K562 (cell line): Measurements from ENCODE around the gene CDK14. TPM values are rescaled to one million over a fixed set of nuclear protein-coding genes. Genes with fewer than 3 reads are reported as not detected.

Experiments used
- ATAC-seq: fragments of 200-7000 bp; cut with Tn5 transposase; 3 replicates; pipeline ENCODE4 v1.9.1; 2020; ENCODE audit warnings: moderate library complexity
- BruUV-seq: library from RNA; stranded (reverse); fragments of 400-500 nt; replicated peaks from 2 replicates; lab custom pipeline; 2021; lab: Mats Ljungman, UMichigan
- CTCF ChIA-PET: fragments of 300-600 bp; formaldehyde crosslinking; extraction: SDS; loops from one replicate; lab custom pipeline; 2021; ENCODE audit warnings: low intra/inter-chr PET ratio; lab: Yijun Ruan, JAX
- POLR2A ChIA-PET: fragments of 300-600, 350-650 bp; sonication (Branson Sonifier 250); formaldehyde crosslinking; extraction: SDS; loops from one replicate; lab custom pipeline; 2021; ENCODE audit warnings: antibody characterized with exemption, inconsistent platforms; lab: Yijun Ruan, JAX
- DNase-seq, 4 experiments: peaks; one replicate each; pipeline versions ENCODE4 v3.0.0 to v3.0.0-alpha.2; 2011 to 2018; ENCODE audit warnings: low spot score in 3 of 4, mixed read lengths in 3 of 4; ENCODE audit errors: extremely low read depth in 1 of 4
- FAIRE-seq: peaks from 2 replicates; lab custom pipeline; 2011; peaks lifted over from hg19 to GRCh38; lab: Jason Lieb, UNC
- H2AFZ ChIP-seq: 2 replicates; pipeline ENCODE4 v1.6.0; 2011; ENCODE audit warnings: low read depth, low read length, control low read depth, inconsistent platforms
- H3K27ac ChIP-seq: fragments of 200-600 bp; 3 replicates; pipeline ENCODE4 v1.8.0; 2011; ENCODE audit warnings: low read depth, mild to moderate bottlenecking, control low read depth, inconsistent platforms, low read length, moderate library complexity, mixed read lengths; ENCODE audit errors: extremely low read depth
- H3K27me3 ChIP-seq, 2 experiments: fragments of 300-600 bp in 1 of 2; 2 replicates in 1 of 2; 3 replicates in 1 of 2; pipeline versions ENCODE4 v1.6.0 to v1.8.0; 2011; ENCODE audit warnings: inconsistent platforms in 2 of 2, low read length in 2 of 2, mild to moderate bottlenecking in 1 of 2, mixed read lengths in 1 of 2, moderate library complexity in 1 of 2; ENCODE audit not compliant: control insufficient read depth in 2 of 2, insufficient read depth in 2 of 2
- H3K36me3 ChIP-seq: fragments of 300-600 bp; 3 replicates; pipeline ENCODE4 v1.8.0; 2011; ENCODE audit warnings: mild to moderate bottlenecking, low read length, inconsistent platforms; ENCODE audit not compliant: control insufficient read depth, insufficient read depth
- H3K4me1 ChIP-seq, 2 experiments: fragments of 200-600 bp in 1 of 2; replicated peaks in 1 of 2; 2 replicates in 1 of 2; 3 replicates in 1 of 2; pipeline versions ENCODE4 v1.5.1 to v1.8.0; 2011; ENCODE audit warnings: inconsistent platforms in 2 of 2, low read length in 2 of 2, mild to moderate bottlenecking in 1 of 2, mixed read lengths in 1 of 2, moderate library complexity in 1 of 2; ENCODE audit not compliant: control insufficient read depth in 2 of 2, insufficient read depth in 2 of 2
- H3K4me2 ChIP-seq: 2 replicates; pipeline ENCODE4 v1.6.1; 2011; ENCODE audit warnings: low read length, control low read depth, inconsistent platforms, mixed read lengths; ENCODE audit not compliant: insufficient read depth
- H3K4me3 ChIP-seq: fragments of 200-600 bp; sonication (generic), shearing (Covaris generic); 2 replicates; pipeline ENCODE4 v1.5.1; 2016; ENCODE audit warnings: control low read depth, inconsistent platforms
- H3K79me2 ChIP-seq: fragments of 200-600 bp; 3 replicates; pipeline ENCODE4 v1.8.0; 2011; ENCODE audit warnings: low read length, inconsistent platforms; ENCODE audit not compliant: control insufficient read depth, insufficient read depth
- H3K9ac ChIP-seq, 2 experiments: 2 replicates each; pipeline versions ENCODE4 v1.6.0 to v1.6.1; 2011; ENCODE audit warnings: low read depth in 2 of 2, low read length in 2 of 2, control low read depth in 1 of 2, inconsistent platforms in 1 of 2, mild to moderate bottlenecking in 1 of 2, mixed read lengths in 1 of 2; ENCODE audit not compliant: insufficient read depth in 1 of 2
- H3K9me1 ChIP-seq: one replicate; pipeline ENCODE4 v1.6.0; 2011; ENCODE audit warnings: inconsistent platforms, mild to moderate bottlenecking, low read length, moderate library complexity; ENCODE audit not compliant: control insufficient read depth, insufficient read depth
- H3K9me3 ChIP-seq: replicated peaks from 2 replicates; pipeline ENCODE4 v1.5.1; 2011; ENCODE audit warnings: low read depth, low read length, inconsistent platforms; ENCODE audit not compliant: control insufficient read depth, insufficient read depth
- H4K20me1 ChIP-seq: replicated peaks from 2 replicates; pipeline ENCODE4 v1.6.1; 2011; ENCODE audit warnings: low read length, inconsistent platforms, mixed read lengths; ENCODE audit not compliant: control insufficient read depth, insufficient read depth
- CTBP1 ChIP-seq: fragments of 450-650 bp; IDR thresholded peaks from 2 replicates; pipeline ENCODE4 v1.6.1; 2016; ENCODE audit warnings: borderline replicate concordance
- HCFC1 ChIP-seq: IDR thresholded peaks from 2 replicates; pipeline ENCODE4 v1.6.1; 2012; ENCODE audit warnings: low read depth, low read length, improper control_type of control experiment
- MXI1 ChIP-seq: IDR thresholded peaks from 2 replicates; pipeline ENCODE4 v1.6.1; 2011; ENCODE audit warnings: low read depth, mild to moderate bottlenecking, improper control_type of control experiment, low read length
- PCBP1 ChIP-seq: fragments of 200-400 bp; formaldehyde crosslinking; IDR thresholded peaks from 2 replicates; pipeline ENCODE4 v1.6.1; 2018; ENCODE audit warnings: mild to moderate bottlenecking, low read depth, low read length; ENCODE audit not compliant: poor library complexity, severe bottlenecking
- SMAD1 ChIP-seq: fragments of 150-350 bp; IDR thresholded peaks from 2 replicates; pipeline ENCODE4 v1.6.1; 2014; ENCODE audit warnings: low read length, low read depth; ENCODE audit not compliant: partially characterized antibody
- U2AF2 ChIP-seq: fragments of 200-400 bp; formaldehyde crosslinking; optimal IDR thresholded peaks from 2 replicates; pipeline ENCODE3; 2017; ENCODE audit warnings: low read depth, mild to moderate bottlenecking, low read length
- ZNF24 ChIP-seq: fragments of 450-650 bp; IDR thresholded peaks from 2 replicates; pipeline ENCODE4 v1.6.1; 2016
- ZNF431 ChIP-seq: sonication (generic); formaldehyde crosslinking; IDR thresholded peaks from 2 replicates; pipeline ENCODE4 v1.8.0; 2022; ENCODE audit warnings: mild to moderate bottlenecking, missing genetic modification reagents
- WGBS: fragments of 100-300 bp; shearing (Covaris generic); methylation state at CpG from one replicate; pipeline ENCODE4 v1.1.6; 2016; ENCODE audit warnings: low coverage, mixed read lengths; ENCODE audit not compliant: insufficient coverage; ENCODE audit errors: missing lambda C conversion rate; 5-methylcytosine and 5-hydroxymethylcytosine counted together
- in situ Hi-C: fragments of 300-500 bp; cut with MboI; formaldehyde crosslinking; loops from 4 replicates; pipeline ENCODE4 v1.15.0; 2018; ENCODE audit warnings: inconsistent platforms, mixed read lengths
- intact Hi-C: fragments of 100-400 bp; cut with micrococcal nuclease; formaldehyde crosslinking; loops from 2 replicates; pipeline ENCODE4 v1.14.2; 2022
- polyA plus RNA-seq, 8 experiments: library from polyadenylated mRNA; depleted of rRNA in 4 of 8; stranded (reverse) in 5 of 8; unstranded in 3 of 8; fragments of >200 nt; fragmentation: Nextera tagmentation in 2 of 8; fragmentation: Illumina TruSeq in 1 of 8; extraction: Ambion mirVana in 2 of 8; extraction: Trizol in 1 of 8; gene quantifications; 2 replicates each; pipeline versions ENCODE4 v1.2.1 to v1.2.3, GENCODE V29; 2011 to 2014; ENCODE audit warnings: inconsistent platforms in 1 of 8, missing spikeins in 1 of 8
- total RNA-seq, 7 experiments: library from RNA; depleted of rRNA in 6 of 7; stranded (reverse); fragments of >200 nt in 6 of 7; fragmentation: Illumina TruSeq in 2 of 7; extraction: Trizol in 2 of 7; gene quantifications; 2 replicates each; pipeline versions ENCODE4 v1.2.1 to v1.2.3, GENCODE V29; 2011 to 2021; ENCODE audit warnings: low replicate concordance in 1 of 7
- TF ChIP-seq, protein P1 (sequence below), 3 experiments: fragments of 200-800 bp in 1 of 3; fragments of 250-450 bp in 1 of 3; fragments of 450-650 bp in 1 of 3; sonication (Bioruptor Pico) in 1 of 3; sonication (Bioruptor generic) in 1 of 3; formaldehyde crosslinking in 1 of 3; IDR thresholded peaks; 2 replicates each; pipeline versions ENCODE4 v1.6.1 to v1.8.0; 2016 to 2022; ENCODE audit warnings: mild to moderate bottlenecking in 2 of 3, missing genetic modification characterization in 2 of 3, missing compliant biosample characterization in 1 of 3, moderate library complexity in 1 of 3
- TF ChIP-seq, protein P2 (sequence below), 2 experiments: fragments of 450-650 bp; IDR thresholded peaks; 2 replicates each; pipeline ENCODE4 v1.6.1; 2018; ENCODE audit warnings: mild to moderate bottlenecking in 2 of 2, low read depth in 1 of 2; ENCODE audit not compliant: partially characterized antibody in 2 of 2

The CDK14 gene
- total and polyA plus RNA-seq, 9 of the 15 experiments (the other 6 are each of a cell fraction or from before 2014, with no cell fraction given): 0.03 to 0.91 (median 0.16) TPM

DNA sequence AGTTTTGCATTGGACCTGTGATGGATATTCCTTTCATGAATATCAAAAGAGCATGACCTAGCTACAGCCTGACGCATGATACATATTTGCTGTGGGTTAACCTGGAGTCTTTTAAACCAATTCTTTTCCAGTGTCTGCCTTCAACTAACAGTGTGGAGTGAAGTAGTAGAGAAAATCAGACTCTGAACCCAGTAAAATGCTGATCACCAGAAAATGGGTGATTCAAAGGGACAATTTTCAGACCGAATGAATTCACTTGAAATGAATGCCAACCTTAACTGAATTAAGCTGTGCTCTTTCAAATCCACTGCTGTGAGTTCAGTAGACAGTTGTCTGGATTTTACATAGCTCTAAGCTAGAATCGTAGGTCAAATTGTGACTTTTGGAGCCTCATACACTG, 123.0 kb downstream of the CDK14 start:
- TF ChIP-seq SMAD1: no peak
- no peak for TF ChIP-seq CTBP1
- TF ChIP-seq PCBP1: no peak
- TF ChIP-seq, protein P1, sequence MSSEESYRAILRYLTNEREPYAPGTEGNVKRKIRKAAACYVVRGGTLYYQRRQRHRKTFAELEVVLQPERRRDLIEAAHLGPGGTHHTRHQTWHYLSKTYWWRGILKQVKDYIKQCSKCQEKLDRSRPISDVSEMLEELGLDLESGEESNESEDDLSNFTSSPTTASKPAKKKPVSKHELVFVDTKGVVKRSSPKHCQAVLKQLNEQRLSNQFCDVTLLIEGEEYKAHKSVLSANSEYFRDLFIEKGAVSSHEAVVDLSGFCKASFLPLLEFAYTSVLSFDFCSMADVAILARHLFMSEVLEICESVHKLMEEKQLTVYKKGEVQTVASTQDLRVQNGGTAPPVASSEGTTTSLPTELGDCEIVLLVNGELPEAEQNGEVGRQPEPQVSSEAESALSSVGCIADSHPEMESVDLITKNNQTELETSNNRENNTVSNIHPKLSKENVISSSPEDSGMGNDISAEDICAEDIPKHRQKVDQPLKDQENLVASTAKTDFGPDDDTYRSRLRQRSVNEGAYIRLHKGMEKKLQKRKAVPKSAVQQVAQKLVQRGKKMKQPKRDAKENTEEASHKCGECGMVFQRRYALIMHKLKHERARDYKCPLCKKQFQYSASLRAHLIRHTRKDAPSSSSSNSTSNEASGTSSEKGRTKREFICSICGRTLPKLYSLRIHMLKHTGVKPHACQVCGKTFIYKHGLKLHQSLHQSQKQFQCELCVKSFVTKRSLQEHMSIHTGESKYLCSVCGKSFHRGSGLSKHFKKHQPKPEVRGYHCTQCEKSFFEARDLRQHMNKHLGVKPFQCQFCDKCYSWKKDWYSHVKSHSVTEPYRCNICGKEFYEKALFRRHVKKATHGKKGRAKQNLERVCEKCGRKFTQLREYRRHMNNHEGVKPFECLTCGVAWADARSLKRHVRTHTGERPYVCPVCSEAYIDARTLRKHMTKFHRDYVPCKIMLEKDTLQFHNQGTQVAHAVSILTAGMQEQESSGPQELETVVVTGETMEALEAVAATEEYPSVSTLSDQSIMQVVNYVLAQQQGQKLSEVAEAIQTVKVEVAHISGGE (CRISPR knock-in tag; IDR thresholded peaks at IDR 0.05): no peak
- TF ChIP-seq MXI1: no peak
- TF ChIP-seq, protein P2, sequence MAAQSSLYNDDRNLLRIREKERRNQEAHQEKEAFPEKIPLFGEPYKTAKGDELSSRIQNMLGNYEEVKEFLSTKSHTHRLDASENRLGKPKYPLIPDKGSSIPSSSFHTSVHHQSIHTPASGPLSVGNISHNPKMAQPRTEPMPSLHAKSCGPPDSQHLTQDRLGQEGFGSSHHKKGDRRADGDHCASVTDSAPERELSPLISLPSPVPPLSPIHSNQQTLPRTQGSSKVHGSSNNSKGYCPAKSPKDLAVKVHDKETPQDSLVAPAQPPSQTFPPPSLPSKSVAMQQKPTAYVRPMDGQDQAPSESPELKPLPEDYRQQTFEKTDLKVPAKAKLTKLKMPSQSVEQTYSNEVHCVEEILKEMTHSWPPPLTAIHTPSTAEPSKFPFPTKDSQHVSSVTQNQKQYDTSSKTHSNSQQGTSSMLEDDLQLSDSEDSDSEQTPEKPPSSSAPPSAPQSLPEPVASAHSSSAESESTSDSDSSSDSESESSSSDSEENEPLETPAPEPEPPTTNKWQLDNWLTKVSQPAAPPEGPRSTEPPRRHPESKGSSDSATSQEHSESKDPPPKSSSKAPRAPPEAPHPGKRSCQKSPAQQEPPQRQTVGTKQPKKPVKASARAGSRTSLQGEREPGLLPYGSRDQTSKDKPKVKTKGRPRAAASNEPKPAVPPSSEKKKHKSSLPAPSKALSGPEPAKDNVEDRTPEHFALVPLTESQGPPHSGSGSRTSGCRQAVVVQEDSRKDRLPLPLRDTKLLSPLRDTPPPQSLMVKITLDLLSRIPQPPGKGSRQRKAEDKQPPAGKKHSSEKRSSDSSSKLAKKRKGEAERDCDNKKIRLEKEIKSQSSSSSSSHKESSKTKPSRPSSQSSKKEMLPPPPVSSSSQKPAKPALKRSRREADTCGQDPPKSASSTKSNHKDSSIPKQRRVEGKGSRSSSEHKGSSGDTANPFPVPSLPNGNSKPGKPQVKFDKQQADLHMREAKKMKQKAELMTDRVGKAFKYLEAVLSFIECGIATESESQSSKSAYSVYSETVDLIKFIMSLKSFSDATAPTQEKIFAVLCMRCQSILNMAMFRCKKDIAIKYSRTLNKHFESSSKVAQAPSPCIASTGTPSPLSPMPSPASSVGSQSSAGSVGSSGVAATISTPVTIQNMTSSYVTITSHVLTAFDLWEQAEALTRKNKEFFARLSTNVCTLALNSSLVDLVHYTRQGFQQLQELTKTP (IDR thresholded peaks at IDR 0.05; ENCODE audit: low read depth in 1 of 2, partially characterized antibody in 2 of 2): no peak
- no peak for TF ChIP-seq ZNF24
- TF ChIP-seq ZNF431: no peak
- no peak for TF ChIP-seq HCFC1
- no peak for TF ChIP-seq U2AF2
- Histone ChIP-seq H3K4me3 (no peak overlapping the region), H3K9me3 (no peaks in the 10 kb centered on the region), H3K4me1 (no peaks in the 10 kb centered on the region), H3K4me2 (no peak overlapping the region), H3K79me2 (no peaks in the 10 kb centered on the region), H2AFZ (no peak overlapping the region), H3K36me3 (no peaks in the 10 kb centered on the region), H3K9ac (no peak overlapping the region), H3K9me1 (no peaks in the 10 kb centered on the region), H3K27ac (no peak overlapping the region), H4K20me1 (no peaks in the 10 kb centered on the region), H3K27me3 (no peaks in the 10 kb centered on the region)
- ATAC-seq (no peak), FAIRE-seq (no peak), DNase-seq (no peak)
- WGBS: 7% methylated on average over 3 of the region's 3 CpGs
- ChIA-PET POLR2A (no interaction called here), CTCF (no interaction called here)
- BruUV-seq: no TSS peak
- in situ Hi-C loops: no loop called here
- intact Hi-C loops: no loop called here
